Endometrium (tissue), 2 donors: Measurements from ENCODE around the gene FBXW11.

Experiments used
- FAIRE-seq: peaks from 2 replicates; lab custom pipeline; 2012; peaks lifted over from hg19 to GRCh38; lab: Jason Lieb, UNC
- donor health status: control.
- donor health status: control.

FBXW11 gene

DNA sequence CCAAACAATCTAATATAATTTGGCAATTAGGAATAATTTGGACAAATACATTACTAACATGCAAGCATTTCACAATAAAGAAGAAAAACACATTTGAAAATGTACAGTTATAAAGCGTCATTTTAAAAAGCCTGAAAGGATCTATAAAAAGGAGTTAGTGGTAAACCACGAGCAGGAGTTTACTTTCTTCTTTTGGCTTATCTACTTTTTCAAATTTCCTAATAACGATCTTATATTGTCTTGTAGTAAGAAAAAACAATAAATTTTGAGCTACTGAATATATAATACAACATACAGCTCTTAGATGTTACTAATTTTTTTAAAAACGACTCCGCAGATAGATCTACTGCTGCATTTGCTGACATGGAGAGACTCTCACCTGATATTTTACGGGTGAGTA is 141.0 kb downstream of the FBXW11 start:
- FAIRE-seq = no peak

DNA sequence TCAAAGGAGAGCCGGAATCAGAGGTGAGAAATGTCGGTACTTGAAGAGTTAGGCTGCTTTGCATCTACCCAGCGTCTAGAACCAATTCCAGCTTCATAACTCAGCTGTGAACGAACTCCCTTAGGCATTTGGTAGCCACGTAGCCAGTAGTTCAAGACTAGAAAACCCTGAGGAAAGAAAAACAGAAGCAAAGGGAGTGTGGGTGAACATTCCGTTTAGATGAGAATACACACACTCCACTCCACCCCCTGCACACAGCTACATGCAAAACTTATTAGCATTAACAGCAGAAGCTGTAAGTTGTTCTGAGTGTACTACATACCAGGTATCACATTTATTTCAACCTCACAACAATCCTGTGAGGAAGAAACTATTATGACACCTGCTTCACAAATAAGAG is 142.5 kb downstream of the FBXW11 start:
- FAIRE-seq = no peak

DNA sequence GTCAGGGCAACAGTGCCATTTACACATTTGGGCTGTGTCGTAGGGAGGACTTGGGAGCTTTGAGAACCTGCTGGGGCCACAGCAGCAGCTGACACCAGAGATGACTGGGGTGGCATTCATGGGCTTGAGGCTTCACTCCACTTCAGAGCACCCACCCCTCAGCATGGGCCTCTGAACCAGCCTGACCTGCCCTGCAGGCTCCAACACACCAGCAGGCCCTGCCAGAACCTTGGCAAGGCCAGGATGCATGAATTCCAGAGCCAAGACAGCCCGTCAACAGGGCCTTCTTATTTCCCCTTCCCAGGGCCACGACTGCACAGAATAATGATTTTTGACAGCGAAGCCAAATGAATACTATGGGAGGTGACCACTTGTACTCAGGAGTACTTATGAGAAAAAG is 143.8 kb downstream of the FBXW11 start:
- FAIRE-seq = no peak

DNA sequence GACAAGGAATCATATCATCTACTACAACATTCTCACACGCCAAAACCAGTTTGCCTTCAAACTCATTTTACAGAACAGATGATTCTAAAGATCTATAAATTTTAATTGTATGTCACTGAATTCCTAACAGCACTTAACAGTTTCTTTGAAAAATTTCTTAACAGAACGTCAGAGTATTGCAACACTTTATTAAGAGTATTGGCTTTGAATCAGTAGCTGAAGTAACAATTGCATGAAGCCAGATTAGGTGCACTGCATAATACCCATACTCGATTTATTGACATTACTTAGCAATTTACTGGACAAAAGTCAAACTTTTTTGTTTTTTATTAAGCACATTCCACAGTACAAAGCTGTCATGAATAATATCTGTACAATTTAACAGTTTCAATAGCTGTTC is 145.1 kb downstream of the FBXW11 start:
- no peak for FAIRE-seq

DNA sequence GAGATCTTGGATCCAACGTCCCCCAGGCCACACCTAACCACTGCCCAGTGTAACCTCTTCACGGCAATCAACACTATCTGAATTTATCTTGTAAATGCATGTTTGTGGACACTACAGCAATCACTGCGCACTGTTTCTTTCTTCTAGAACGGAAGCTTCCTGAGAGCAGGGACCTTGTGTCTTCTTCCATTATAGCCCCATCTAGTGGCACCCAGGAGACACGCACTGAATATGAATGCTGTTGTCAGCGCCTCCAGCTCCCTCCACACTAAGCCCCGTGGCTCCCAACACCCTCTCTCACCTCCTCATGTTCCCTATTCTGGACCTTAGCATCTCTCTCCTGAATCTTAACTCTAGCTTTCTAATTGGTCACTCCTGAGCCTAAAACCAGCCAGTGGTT is 148.1 kb downstream of the FBXW11 start:
- FAIRE-seq = no peak

DNA sequence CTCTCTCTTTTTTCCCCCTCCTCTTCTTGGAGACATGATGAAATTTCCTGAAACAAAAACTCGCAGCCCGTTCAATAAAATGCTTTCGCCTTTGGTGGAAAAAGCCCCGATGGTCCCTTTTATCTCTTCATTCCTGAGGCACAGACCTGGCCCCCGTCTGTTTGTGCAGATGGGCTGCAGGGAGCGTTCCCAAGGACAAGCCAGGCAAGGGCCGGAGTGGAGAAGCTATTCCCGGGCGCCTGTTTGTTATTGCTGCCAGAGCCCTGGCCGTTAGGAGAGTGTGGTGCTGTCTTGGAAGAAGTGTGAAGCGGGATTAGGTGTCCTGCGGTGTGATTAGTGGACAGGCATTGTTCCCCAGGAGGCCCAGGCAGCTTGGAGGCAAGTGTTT is 149.0 kb downstream of the FBXW11 start:
- no peak for FAIRE-seq

DNA sequence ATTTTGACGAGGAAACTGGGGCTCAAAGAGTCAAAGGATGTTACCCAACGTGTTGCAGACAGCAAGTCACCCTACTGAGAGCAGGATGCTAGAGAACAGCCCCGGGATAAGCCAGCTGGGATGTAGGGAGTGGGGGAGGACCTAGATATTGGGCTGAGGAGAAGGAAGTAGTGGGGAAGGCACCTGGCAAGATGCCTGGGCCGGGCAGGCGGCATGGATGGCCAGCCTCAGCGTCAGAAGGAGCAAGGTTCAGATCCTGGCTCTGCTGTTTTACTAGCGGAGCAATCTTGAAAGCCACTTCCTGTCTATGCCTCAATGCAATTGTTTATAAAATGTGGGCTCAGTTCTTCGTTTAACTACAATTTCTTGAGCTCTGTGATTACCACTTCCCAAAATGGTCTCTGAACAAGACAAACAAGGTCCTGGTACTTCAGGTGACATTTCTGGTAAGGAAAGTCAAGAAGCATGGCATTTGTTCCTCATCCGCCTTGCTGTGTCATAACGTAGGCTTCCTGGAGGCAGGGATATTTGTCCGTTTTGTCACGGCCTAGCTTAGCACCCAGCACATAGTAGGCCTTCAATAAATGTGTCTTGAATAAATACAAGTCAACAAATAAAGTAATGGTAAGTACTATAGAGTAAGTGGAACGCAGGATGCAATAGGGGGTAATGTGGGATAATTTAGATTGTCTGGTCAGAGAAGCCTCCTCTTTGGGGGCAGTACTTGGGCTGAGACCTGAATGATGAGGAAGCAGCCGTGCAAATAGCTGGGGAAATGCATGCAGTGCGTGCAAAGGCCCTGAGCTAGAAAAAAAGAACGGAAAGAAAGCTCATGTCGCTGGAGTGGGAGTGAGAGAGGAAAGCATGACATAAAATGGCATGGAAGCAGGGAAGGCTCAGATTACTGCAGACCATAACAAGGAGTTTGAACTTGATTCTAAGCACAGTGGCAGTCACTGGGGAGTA is 150.4 kb downstream of the FBXW11 start:
- no peak for FAIRE-seq

DNA sequence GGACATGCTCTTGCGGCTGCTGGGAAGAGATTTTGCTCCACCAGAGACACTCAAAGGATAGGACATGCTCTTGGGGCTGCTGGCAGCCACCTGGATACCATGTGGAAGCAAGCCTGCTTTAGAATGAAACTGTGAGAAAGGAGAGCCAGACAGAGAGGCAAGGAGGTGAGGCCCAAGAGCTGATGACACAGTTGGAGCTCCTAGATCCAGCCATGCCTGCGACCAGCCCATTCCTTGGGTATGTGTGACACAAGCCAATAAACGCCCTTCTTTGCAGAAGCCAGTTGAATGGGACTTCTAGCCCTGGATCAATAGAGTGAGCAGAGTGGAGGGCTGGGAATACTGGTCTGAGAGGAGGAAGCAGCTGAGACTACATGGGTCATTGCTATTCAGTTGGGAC is 151.2 kb downstream of the FBXW11 start:
- FAIRE-seq = no peak

DNA sequence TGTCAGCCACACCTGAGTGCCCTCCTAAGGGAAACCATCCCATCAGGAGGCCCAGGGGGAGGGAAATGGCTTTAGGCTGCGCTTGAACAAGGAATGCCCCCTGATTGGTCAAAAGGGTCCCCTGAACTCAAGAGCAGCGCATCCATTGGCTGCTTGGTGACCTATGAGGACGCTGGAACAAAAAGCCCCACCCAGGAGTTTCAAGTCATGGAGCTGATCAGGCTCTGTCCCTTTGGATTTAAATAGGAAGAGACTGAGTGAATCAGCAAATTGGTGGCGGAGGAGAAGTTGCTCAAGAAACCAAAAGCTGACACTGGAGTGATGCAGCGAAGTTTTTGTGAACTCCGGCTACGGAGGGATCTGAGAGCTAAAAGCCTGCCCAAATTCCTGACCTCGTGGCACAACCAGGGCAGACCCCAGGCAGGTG is 154.2 kb downstream of the FBXW11 start:
- FAIRE-seq = no peak

DNA sequence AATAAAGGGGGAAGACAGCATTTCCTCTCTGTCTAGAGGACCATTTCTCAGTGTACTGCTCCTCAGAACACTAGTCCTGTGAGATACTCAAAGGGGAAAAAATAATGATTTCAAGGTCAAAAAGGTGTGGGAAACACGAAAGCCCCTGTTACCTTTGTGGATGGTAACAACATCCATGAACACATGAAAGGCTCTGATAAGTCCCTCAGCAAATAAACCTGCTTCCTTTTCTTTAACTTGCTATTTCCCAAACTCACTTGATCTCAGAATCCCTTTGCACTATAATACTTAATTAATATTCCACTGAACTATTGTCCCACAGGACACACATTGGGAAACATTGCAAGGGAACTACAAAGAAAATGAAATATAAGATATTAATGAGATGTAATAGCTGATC is 155.2 kb downstream of the FBXW11 start:
- no peak for FAIRE-seq

DNA sequence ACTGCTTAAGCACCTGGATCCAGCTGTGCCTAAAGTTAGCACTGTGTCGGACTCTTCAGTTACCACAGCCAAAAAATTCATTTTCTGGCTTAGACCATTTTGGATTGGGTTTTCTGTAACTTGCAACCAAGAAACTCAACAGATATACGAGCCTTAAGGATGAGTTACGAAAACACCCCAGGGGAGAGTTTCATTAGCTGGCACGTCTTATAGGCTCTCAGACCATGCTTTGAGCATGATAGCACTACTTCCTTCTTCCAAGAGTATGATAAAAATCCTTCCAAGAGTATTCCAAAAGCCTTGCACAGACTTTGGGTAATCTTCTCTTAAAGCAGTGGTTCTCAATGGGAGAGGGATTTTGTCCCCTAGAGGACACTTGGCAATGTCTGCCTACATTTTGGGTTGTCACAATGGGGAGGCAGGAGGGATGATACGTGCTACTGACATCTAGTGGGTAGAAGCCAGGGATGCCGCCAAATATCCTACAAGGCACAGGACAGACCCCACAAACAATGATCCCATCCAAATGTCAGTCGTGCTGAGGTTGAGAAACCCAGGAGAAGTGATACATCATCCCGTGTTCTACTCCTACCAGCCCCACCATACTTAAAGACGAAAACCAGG is 156.0 kb downstream of the FBXW11 start:
- FAIRE-seq = no peak

DNA sequence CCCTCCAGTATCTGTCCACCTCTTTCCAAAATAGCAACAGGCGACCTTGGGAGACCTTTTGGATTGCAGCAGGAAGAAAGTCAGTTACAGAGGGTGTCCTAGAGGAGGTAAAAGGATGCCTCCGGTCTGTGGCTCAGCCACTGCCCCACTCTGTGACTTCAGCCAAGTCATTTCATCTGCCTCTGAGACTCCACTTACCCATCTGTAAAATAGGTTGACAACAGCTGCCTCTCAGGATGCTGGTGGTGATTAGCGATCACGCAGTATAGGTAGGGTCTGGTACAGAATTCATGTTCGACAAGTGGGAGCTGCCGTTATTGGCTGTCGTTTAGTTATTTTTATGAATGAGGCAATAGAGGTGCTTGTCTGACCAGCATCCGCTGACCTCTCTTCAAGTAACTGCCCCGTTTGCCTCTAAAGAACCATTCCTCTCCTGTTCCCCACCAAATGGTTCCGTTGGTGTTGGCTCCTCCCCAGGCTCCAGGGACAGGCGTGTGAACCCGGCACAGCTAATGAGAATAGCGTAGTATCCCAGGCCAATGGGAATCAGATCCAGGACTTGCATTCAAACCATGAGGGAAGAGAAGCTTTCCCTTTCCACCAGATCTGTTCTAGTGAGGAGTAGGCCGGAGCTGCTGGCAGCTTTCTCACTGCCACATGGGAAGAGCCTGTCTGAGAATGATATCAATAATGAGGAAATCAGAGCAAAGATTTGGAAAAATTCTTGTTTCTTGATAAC is 156.7 kb downstream of the FBXW11 start:
- no peak for FAIRE-seq

DNA sequence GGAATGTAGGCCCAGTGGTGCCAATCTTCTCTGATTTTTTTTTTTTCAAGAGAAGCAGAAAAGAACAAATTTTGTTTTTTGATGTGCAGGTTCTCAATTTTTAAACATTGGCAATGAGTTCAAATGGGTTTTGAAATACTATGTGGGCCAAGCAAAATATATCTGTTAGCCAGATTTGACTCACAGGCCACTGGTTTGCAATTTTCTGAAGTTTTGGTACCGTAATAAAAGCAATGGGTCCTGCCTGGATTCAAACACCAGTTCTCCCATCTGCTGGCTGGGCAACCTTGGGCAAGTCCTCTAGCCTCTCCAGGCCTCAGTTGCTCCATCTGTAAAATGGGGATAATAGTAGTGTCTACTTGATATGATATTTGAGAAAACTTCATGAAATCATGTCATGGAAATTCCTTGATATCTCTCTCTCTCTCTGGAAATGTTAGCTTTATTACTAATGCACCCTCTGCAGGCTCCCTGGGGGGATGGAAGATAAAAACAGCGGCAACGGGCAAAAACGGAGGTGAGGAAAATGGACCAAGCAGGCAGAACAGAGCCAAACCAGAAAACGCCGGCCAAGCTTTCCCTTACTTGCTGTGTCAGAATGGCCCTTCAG is 157.4 kb downstream of the FBXW11 start:
- FAIRE-seq = no peak

DNA sequence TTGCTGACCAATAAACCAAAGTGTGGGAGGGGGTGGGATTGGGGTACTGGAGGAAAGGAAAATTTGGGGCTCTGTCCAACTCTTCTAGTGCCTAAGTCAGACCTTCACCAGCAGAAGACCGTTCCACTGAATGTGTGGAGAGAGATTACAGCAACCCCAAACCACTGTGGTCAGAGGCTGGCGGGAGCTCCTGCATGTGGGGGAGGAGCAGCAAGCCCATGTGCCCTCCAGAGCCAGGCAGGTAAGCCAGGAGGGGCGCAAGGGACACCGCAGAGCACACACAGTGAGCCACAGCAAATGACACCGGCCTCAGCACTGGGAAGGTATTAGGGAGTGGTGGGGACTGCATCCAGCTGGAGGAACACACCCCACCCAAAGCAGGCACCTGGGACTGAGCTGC is 158.0 kb downstream of the FBXW11 start:
- no peak for FAIRE-seq

DNA sequence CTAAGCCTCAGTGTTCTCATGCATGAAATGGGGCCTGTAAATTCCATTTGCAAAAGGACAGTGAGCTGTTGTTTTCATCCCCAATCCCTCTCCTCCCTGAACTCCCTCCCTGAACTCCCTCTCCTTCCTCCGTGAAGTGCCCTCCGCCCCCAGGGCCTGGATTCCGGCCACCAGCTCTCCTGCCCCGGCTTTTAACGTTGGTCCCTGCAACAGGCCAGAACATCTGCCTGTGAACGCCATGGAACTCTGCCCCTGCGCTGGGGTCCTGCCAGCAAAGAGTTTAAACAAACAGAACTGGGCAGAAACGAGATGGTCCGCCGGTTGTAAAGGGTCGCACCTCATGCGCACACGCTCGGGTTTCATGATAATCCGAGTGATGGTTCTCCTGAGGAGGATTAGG is 158.4 kb downstream of the FBXW11 start:
- no peak for FAIRE-seq

DNA sequence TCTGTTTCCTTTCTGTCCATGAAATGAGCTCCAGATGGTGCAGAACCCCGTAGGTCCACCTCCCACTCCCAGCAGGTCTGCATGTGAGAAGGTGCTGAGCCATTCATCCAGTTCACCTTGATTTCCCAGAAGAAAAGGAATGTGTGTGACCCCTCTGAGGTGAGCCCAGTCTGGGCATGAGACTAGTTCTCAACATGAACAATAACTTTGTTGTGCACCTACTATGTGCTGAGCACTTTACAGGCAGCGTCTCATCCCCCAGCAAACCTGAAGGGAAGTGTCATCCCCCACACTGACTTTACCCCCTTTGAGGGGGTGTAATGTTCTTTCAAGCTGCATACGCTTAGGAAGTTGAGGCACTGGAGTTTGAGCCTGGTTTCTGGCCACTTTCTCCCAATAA is 159.4 kb downstream of the FBXW11 start:
- FAIRE-seq = no peak

DNA sequence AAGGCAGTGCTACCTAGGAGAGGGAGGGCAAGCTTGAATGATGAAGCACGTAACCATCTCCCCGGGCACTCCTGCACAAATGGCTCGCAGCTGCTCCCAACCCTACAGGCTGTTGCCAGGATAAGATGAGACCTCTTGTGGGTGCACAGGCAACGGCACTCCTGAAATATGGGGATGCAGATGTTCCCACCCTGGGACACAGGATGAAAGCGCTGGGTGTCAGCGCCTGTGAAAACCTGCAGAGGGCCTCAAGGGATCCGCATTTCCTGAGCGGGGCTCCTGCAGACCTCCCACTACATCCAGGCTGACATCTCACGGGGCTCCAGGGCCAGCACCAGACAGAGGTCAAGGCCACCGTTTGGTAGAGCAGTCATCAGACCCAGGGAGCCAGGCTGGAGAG is 160.1 kb downstream of the FBXW11 start:
- FAIRE-seq = no peak

DNA sequence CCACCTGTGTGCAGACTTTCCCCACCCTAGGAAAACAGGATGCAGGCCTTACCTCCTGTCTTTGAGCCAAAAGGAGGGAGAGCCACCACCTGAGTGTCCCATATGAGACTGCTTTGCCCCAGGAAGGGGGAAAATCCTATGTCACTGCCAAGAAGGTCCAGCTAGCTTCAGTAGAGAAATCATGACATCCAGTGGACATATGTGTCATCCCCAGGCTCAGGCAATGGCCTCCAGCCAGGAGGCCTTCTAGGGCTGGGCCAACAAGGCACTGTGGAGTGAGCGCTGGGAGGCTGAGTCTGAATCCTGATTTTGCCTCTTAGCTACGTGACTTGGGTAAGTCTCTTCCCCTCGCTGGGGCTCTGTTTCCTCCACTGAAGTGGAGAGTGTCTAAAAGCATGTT is 160.6 kb downstream of the FBXW11 start:
- no peak for FAIRE-seq

DNA sequence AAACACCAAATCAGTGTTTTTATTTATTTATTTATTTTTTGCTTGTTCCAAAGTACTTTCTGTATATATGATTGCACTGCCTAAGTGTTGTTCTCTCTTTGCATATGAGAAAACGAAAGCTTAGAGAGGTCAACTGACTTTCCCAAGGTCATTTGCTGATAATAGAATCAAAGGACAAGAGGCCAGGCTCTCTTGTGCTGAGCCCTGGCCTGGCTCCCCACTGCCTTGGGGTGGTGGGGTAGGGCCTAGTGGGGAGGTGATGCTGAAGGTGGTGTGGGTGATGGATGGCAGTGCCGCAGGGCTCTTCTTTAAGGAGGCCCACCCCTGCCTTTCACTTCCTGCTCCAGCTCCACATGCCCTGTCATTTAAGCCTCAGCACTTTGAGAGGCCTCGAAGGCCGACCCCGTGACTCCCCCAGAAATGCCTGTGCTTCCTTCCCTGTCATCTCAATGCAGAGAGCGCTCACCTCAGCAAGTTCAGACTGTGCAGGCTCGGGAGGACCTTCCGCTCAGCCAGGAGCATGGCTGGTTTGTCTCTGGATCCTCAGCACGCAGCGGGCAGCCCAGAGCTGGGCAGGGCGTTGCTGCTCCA is 161.3 kb downstream of the FBXW11 start:
- FAIRE-seq = no peak

DNA sequence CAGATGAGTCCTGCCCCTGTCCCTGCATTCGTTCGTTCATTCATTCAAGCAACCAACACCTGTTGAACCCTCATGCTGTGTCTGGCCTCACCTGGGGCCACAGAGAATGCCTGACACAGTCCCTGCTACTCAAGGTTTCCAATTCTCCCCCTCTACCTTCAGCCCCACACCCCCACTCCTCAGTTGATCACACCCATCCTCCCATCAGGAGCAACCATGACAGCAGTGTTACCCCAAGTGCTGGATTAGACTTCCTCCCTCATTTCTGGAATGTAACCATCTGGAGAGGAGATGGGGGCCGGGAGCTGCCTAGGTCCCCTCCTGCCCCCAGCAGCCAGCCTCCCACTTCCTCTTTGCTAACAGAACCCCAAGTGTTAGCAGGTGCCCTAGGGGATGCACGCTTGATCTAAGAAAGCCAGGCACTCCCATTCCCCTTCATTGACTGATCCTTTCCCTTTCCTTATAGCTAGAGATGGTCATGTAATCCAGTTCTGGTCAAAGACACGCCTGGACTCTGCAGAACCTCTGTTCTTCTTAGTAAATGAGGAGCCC is 163.6 kb downstream of the FBXW11 start:
- no peak for FAIRE-seq

DNA sequence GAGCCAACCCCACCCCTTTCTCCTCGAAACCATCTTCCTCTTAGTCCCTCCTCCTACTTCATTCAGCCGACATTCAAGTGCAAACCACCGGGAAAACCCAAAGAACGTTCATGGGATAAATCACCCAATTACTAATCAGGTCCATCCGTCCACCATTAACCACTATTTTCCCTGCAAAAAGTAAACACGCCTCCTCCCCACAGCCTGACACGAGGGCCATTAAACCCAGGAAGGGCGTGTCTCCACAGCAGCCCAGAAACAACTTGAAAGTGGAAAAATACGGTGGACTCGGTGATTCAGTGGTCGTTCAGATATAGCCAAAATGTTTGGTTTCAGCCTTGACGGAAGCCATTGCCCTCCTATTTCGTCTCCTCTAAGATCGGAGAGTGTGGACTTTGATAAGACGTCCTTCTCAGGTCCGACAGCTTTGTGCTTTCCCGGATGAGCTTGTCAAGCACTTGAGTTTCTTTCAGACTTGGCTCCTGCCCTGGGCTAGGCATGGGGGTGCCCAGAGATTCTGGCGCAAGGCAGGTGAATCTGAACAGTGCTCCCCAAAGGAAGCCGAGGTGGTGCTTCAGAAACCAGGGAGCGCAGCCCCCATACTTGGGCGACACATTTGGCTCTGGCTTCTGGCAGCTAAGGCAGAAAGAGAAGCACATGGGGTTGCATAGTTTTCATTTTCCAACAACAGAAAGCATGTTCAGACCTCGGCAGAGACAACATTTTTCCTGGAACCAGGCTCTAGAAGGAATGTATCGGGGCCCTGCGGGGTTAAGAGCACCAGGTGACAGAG is 164.3 kb downstream of the FBXW11 start:
- no peak for FAIRE-seq
